Nephron progenitor cell (in vitro differentiated cells): ENCODE data around the gene BEST4.

Experiments used
- DNase-seq: peaks from one replicate; pipeline ENCODE4 v3.0.0; 2021
- H3K27ac Mint-ChIP-seq: 2 replicates; pipeline ENCODE4 v1.8.0; 2021; ENCODE audit warnings: mild to moderate bottlenecking, moderate library complexity, mixed read lengths
- H3K27me3 Mint-ChIP-seq: 2 replicates; pipeline ENCODE4 v1.8.0; 2021; ENCODE audit warnings: mild to moderate bottlenecking, low read depth, mixed read lengths; ENCODE audit not compliant: poor library complexity
- H3K36me3 Mint-ChIP-seq: 2 replicates; pipeline ENCODE4 v1.8.0; 2021; ENCODE audit warnings: low read depth, mixed read lengths
- H3K4me1 Mint-ChIP-seq: 2 replicates; pipeline ENCODE4 v1.8.0; 2021; ENCODE audit warnings: mixed read lengths
- H3K4me3 Mint-ChIP-seq: 2 replicates; pipeline ENCODE4 v1.8.0; 2021; ENCODE audit warnings: mild to moderate bottlenecking, moderate library complexity, mixed read lengths
- H3K9me3 Mint-ChIP-seq: 2 replicates; pipeline ENCODE4 v1.8.0; 2021; ENCODE audit warnings: mild to moderate bottlenecking, moderate library complexity, mixed read lengths
- CTCF ChIP-seq: fragments of 200-600 bp; sonication (generic); IDR thresholded peaks from 2 replicates; pipeline ENCODE4 v1.5.0; 2021; ENCODE audit warnings: antibody characterized with exemption

Gene BEST4

GRCh38 chr1:44792736-44793502 lies 4.9 kb upstream of the BEST4 start:
- H3K4me1 Mint-ChIP-seq: peaks cover 34% of the 10 kb centered on the region
- H3K9me3 Mint-ChIP-seq: no peaks in the 10 kb centered on the region
- H3K27me3 Mint-ChIP-seq: peaks cover 3% of the 10 kb centered on the region
- H3K4me3 Mint-ChIP-seq: no peak overlapping the region
- no peak for DNase-seq
- peak overlapping the region; percentile 91 for H3K27ac Mint-ChIP-seq
- no peak for TF ChIP-seq CTCF
- no peaks in the 10 kb centered on the region for H3K36me3 Mint-ChIP-seq

GRCh38 chr1:44790968-44791801 lies 3.2 kb upstream of the BEST4 start:
- DNase-seq: no peak
- Mint-ChIP-seq H3K27ac (peak overlapping the region; percentile 78), H3K27me3 (peaks cover 13% of the 10 kb centered on the region), H3K4me1 (peaks cover 40% of the 10 kb centered on the region), H3K9me3 (no peaks in the 10 kb centered on the region), H3K36me3 (no peaks in the 10 kb centered on the region), H3K4me3 (no peak overlapping the region)
- TF ChIP-seq CTCF: no peak

GRCh38 chr1:44787506-44787905 lies 464 bp downstream of the BEST4 start:
- no peak for DNase-seq

GRCh38 chr1:44786841-44787426 lies 1.0 kb downstream of the BEST4 start:
- Mint-ChIP-seq H3K36me3 (peaks cover 7% of the 10 kb centered on the region), H3K4me1 (peaks cover 51% of the 10 kb centered on the region), H3K27me3 (peaks cover 23% of the 10 kb centered on the region), H3K9me3 (no peaks in the 10 kb centered on the region), H3K4me3 (peak overlapping the region; percentile 71), H3K27ac (no peak overlapping the region)
- TF ChIP-seq CTCF: no peak
- DNase-seq: no peak

More at GRCh38 chr1:44787506-44787905, 464 bp downstream of the BEST4 start:
- Mint-ChIP-seq H3K4me3 (no peak overlapping the region), H3K27me3 (peaks cover 23% of the 10 kb centered on the region), H3K36me3 (peaks cover 4% of the 10 kb centered on the region), H3K27ac (no peak overlapping the region), H3K4me1 (peaks cover 52% of the 10 kb centered on the region), H3K9me3 (no peaks in the 10 kb centered on the region)
- TF ChIP-seq CTCF: no peak

- peak; percentile 87 for DNase-seq
- Mint-ChIP-seq H3K9me3 (no peaks in the 10 kb centered on the region), H3K4me3 (peak overlapping the region; percentile 71), H3K36me3 (peaks cover 13% of the 10 kb centered on the region), H3K4me1 (peaks cover 45% of the 10 kb centered on the region), H3K27me3 (peaks cover 23% of the 10 kb centered on the region), H3K27ac (no peak overlapping the region)
- TF ChIP-seq CTCF: peak; percentile 100
Measured at GRCh38 chr1:44786138-44786840, 1.7 kb downstream of the BEST4 start.
